ENCODE data around the gene SND1. TPM values are rescaled to one million over a fixed set of nuclear protein-coding genes. Genes with fewer than 3 reads are reported as not detected.

Gene SND1
- total and polyA plus RNA-seq, 2 donors (not counting 3 experiments of a cell fraction or from before 2014, with no cell fraction given) = 116 to 249 TPM

DNA sequence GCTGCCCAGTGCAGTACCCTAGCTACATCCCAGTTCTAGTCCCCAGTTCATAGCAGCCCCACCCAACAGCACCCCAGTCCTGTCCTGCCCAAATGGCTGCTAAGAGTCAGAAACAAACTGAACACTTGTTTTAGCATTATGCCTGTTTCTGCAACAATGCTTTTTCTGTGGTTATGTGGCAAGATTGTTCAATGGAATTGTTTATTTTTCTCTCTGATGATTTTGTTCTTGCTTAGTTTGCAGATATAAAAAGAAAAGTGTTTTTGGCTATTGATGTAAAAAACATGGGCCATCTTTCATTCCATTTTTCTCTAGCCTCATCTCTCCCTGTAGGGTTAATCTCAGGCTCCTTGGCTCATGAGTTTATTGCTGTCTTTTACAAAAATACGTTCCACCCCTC, 336.8 kb downstream of the SND1 start:
- no peaks in the 10 kb centered on the region for H3K9me3 ChIP-seq (replicated peaks; ENCODE audit: control insufficient read depth, insufficient read depth, low read length)
- TF ChIP-seq MAX (IDR thresholded peaks at IDR 0.05; ENCODE audit: insufficient read depth, insufficient read length) (no peak), POLR2AphosphoS5 (IDR thresholded peaks at IDR 0.05; ENCODE audit: insufficient read depth, low read depth, low read length) (no peak), FOS (IDR thresholded peaks at IDR 0.05; ENCODE audit: borderline replicate concordance, insufficient read depth, low read length) (no peak), GATA2 (IDR thresholded peaks at IDR 0.05; ENCODE audit: insufficient read depth, insufficient read length, low read depth, low read length) (no peak), EZH2 (IDR thresholded peaks at IDR 0.05; ENCODE audit: borderline replicate concordance, low read depth, low read length, severe bottlenecking) (no peak), POLR2A (IDR thresholded peaks at IDR 0.05; ENCODE audit: low read depth, low read length) (no peak), CTCF (IDR thresholded peaks at IDR 0.05; ENCODE audit: extremely low read depth in 1 of 2, insufficient read depth in 1 of 2, low read depth in 1 of 2, low read length in 2 of 2) (no peak)
- no peak overlapping the region for H3K27ac ChIP-seq (ENCODE audit: insufficient read depth, low read depth, low read length)
- no peaks in the 10 kb centered on the region for H3K9me1 ChIP-seq (replicated peaks; ENCODE audit: control insufficient read depth, extremely low read depth, insufficient read depth, low read length)
- H3K36me3 ChIP-seq (ENCODE audit: control insufficient read depth in 2 of 2, extremely low read depth in 1 of 2, insufficient read depth in 2 of 2, low read length in 2 of 2) = peaks cover 5 to 6% of the 10 kb centered on the region in 2 experiments
- no peaks in the 10 kb centered on the region for H4K20me1 ChIP-seq (replicated peaks; ENCODE audit: control insufficient read depth, extremely low read depth, insufficient read depth, low read length)
- no peaks in the 10 kb centered on the region for H3K4me1 ChIP-seq (ENCODE audit: control insufficient read depth, extremely low read depth, insufficient read depth, low read length)
- H3K79me2 ChIP-seq (ENCODE audit: control insufficient read depth, insufficient read depth, low read length) = no peaks in the 10 kb centered on the region
- FAIRE-seq (no peak), DNase-seq (ENCODE audit: low read depth, low spot score) (no peak)
- no peak overlapping the region for H2AFZ ChIP-seq (ENCODE audit: low read depth, low read length)
- CTCF ChIA-PET = no interaction called here
- H3K4me2 ChIP-seq (ENCODE audit: insufficient read depth, low read length) = no peak overlapping the region
- intact Hi-C loops (cut with micrococcal nuclease) (no loop called here), dilution Hi-C loops (cut with MboI; ENCODE audit: extremely low pct_ligation_motif_present, low sequenced_read_pairs) (no loop called here)
- POLR2A ChIA-PET = no interaction called here
- no TSS peak for BruUV-seq (replicated peaks)
- H3K9ac ChIP-seq (replicated peaks; ENCODE audit: extremely low read depth, insufficient read depth, low read length) = no peak overlapping the region
- H3K4me3 ChIP-seq (replicated peaks in 1 of 3; ENCODE audit: insufficient read depth in 1 of 3, low read depth in 1 of 3, low read length in 3 of 3) = no peak overlapping the region
- H3K27me3 ChIP-seq (ENCODE audit: control insufficient read depth in 2 of 2, insufficient read depth in 2 of 2, low read length in 2 of 2) = no peaks in the 10 kb centered on the region

All from endothelial cell of umbilical vein (primary cell).